Measurements from ENCODE around the gene CHST6. TPM values are rescaled to one million over a fixed set of nuclear protein-coding genes. Genes with fewer than 3 reads are reported as not detected.
A peak's percentile ranks its signal among the peaks of the same experiment; 100 is the strongest.
"Not testable (repeated sequence)": the region's sequence is repeated elsewhere in the genome, so short reads cannot be mapped to it uniquely, and the experiment has no call there.

CHST6 gene
- polyA plus RNA-seq (ENCODE audit: insufficient read length in 10 of 10), result 1 to 10 TPM; 1.0 to 5.5 (median 3.0) TPM
- long read RNA-seq, donor 1, result 0 reads
- long read RNA-seq, donor 2, full-length matches to known transcripts, result 1 of 1 reads
- long read RNA-seq, donor 2, partial matches to known transcripts, result 0 of 1 reads
- long read RNA-seq, donor 2, other reads (novel, unspliced or antisense), result 0 of 1 reads
- long read RNA-seq, donor 3, result 0 reads
- long read RNA-seq, donor 4, result 0 reads
- long read RNA-seq, donor 5, result 0 reads
- long read RNA-seq, donor 6, full-length matches to known transcripts, result 1 of 1 reads
- long read RNA-seq, donor 6, partial matches to known transcripts, result 0 of 1 reads
- long read RNA-seq, donor 6, other reads (novel, unspliced or antisense), result 0 of 1 reads
- long read RNA-seq, donor 7, result 0 reads
- long read RNA-seq, donor 8, result 0 reads
- long read RNA-seq, donor 9, result 0 reads

GRCh38 chr16:75495076-75495674, at the start of gene CHST6:
CHST6 (minus strand) TSS chr16:75495441; CDS start chr16:75479828, 15,613 bp downstream.
- DNase-seq, result peak; percentile 13 to 70 (median 54)

- not testable (repeated sequence) for DNase-seq
These were observed 47.2 kb upstream of the CHST6 start for GRCh38 chr16:75542462-75542861.

- no peak for DNase-seq
These were observed 46.0 kb upstream of the CHST6 start for GRCh38 chr16:75541236-75541635.

- not testable (repeated sequence) for DNase-seq
These were observed 43.8 kb upstream of the CHST6 start for GRCh38 chr16:75538882-75539565.

GRCh38 chr16:75537776-75538175, 42.5 kb upstream of the CHST6 start:
- no peak for DNase-seq

GRCh38 chr16:75535901-75536300, 40.7 kb upstream of the CHST6 start, which contains the start of gene CHST5:
CHST5 (minus strand) TSS chr16:75536108; CDS start chr16:75530384, 5,724 bp downstream.
- DNase-seq, result no peak

- DNase-seq, result no peak
These were observed 40.1 kb upstream of the CHST6 start for GRCh38 chr16:75535211-75535843.

- no peak for DNase-seq
These were observed 39.4 kb upstream of the CHST6 start for GRCh38 chr16:75534560-75535205.

GRCh38 chr16:75532791-75533190, 37.5 kb upstream of the CHST6 start:
- no peak for DNase-seq

- DNase-seq, result no peak
These were observed 37.0 kb upstream of the CHST6 start for GRCh38 chr16:75532142-75532765.

- no peak for DNase-seq
These were observed 34.7 kb upstream of the CHST6 start for GRCh38 chr16:75529959-75530358.

GRCh38 chr16:75529056-75529905, 34.0 kb upstream of the CHST6 start:
- no peak for DNase-seq

- no peak for DNase-seq
These were observed 32.6 kb upstream of the CHST6 start for GRCh38 chr16:75527825-75528299.

GRCh38 chr16:75526032-75526790, 31.0 kb upstream of the CHST6 start:
- DNase-seq, result no peak

- DNase-seq, result no peak
These were observed 23.9 kb upstream of the CHST6 start for GRCh38 chr16:75519175-75519574.

GRCh38 chr16:75516189-75516966, 21.1 kb upstream of the CHST6 start:
- peak in 2 of 3 donors; percentile 21 to 66 for DNase-seq

GRCh38 chr16:75514296-75514695, 19.1 kb upstream of the CHST6 start:
- no peak for DNase-seq

GRCh38 chr16:75506574-75506973, 11.3 kb upstream of the CHST6 start:
- DNase-seq, result peak; percentile 16 to 49 (median 38)

Measured in muscle of back (tissue), 13 donors.